Right lobe of liver (tissue), 4 donors: ENCODE measurements around the gene TNFAIP8.

ENCODE experiments used
- CTCF ChIP-seq, 4 donors: fragments of 200-600 bp in 3 of 4; fragments of 450-650 bp in 1 of 4; IDR thresholded peaks; one replicate each; pipeline versions ENCODE4 v1.5.1 to v1.8.0; 2016 to 2022; ENCODE audit warnings: antibody characterized with exemption in 4 of 4, mild to moderate bottlenecking in 2 of 4
- POLR2A ChIP-seq: fragments of 450-650 bp; IDR thresholded peaks from one replicate; pipeline ENCODE4 v1.6.1; 2017; ENCODE audit warnings: antibody characterized with exemption, mild to moderate bottlenecking
- donor health status: DM: no; HTN: no; CAD: no.
- donor health status: DM: no; HTN: no; CAD: no.
- donor health status: DM: no; HTN: yes; CAD: no.

GRCh38 chr5:119400245-119400644, 44.4 kb downstream of the TNFAIP8 start:
- TF ChIP-seq CTCF (IDR thresholded peaks at IDR 0.05) (no peak), POLR2A (no peak)
